HepG2 (cell line): ENCODE results near the gene CSNK2B. TPM values are rescaled to one million over a fixed set of nuclear protein-coding genes. Genes with fewer than 3 reads are reported as not detected.

Source experiments
- CENPT ChIP-seq: sonication (generic); formaldehyde crosslinking; IDR thresholded peaks from 2 replicates; pipeline ENCODE4 v1.8.0; 2022; ENCODE audit warnings: low read depth, mild to moderate bottlenecking, moderate library complexity, missing genetic modification reagents
- CREB1 ChIP-seq, 2 experiments: fragments of 450-650 bp in 1 of 2; IDR thresholded peaks; 2 replicates each; pipeline ENCODE4 v1.6.1; 2016 to 2017; ENCODE audit warnings: control low read depth in 1 of 2, mild to moderate bottlenecking in 1 of 2, missing compliant biosample characterization in 1 of 2, missing genetic modification characterization in 1 of 2
- PHF8 ChIP-seq: sonication (generic); formaldehyde crosslinking; IDR thresholded peaks from 2 replicates; pipeline ENCODE4 v1.5.0; 2020; ENCODE audit warnings: missing genetic modification reagents
- POLR2G ChIP-seq: fragments of 200-400 bp; formaldehyde crosslinking; IDR thresholded peaks from 2 replicates; pipeline ENCODE4 v1.6.1; 2018; ENCODE audit warnings: mild to moderate bottlenecking, low read depth, low read length, moderate library complexity
- TFAP4 ChIP-seq: sonication (generic); IDR thresholded peaks from 2 replicates; pipeline ENCODE4 v1.6.1; 2016; ENCODE audit warnings: low read depth, borderline replicate concordance
- ZBTB25 ChIP-seq: IDR thresholded peaks from 2 replicates; pipeline ENCODE4 v1.6.1; 2018; ENCODE audit warnings: missing genetic modification reagents
- ZBTB26 ChIP-seq: IDR thresholded peaks from 2 replicates; pipeline ENCODE4 v1.6.1; 2016; ENCODE audit warnings: missing compliant biosample characterization, missing genetic modification reagents, borderline replicate concordance
- ZBTB42 ChIP-seq: sonication (generic); formaldehyde crosslinking; IDR thresholded peaks from 2 replicates; pipeline ENCODE4 v1.5.0; 2020; ENCODE audit warnings: mild to moderate bottlenecking, missing genetic modification reagents
- ZNF577 ChIP-seq: sonication (generic); formaldehyde crosslinking; IDR thresholded peaks from 2 replicates; pipeline ENCODE4 v1.4.0; 2020; ENCODE audit warnings: mild to moderate bottlenecking, low read depth, missing genetic modification reagents, borderline replicate concordance
- ZSCAN21 ChIP-seq: sonication (generic); formaldehyde crosslinking; IDR thresholded peaks from 2 replicates; pipeline ENCODE4 v1.8.0; 2022; ENCODE audit warnings: mild to moderate bottlenecking, missing genetic modification reagents, moderate library complexity, borderline replicate concordance
- polyA plus RNA-seq, 8 experiments: library from polyadenylated mRNA; depleted of rRNA in 3 of 8; stranded (reverse) in 7 of 8; unstranded in 1 of 8; fragments of >200 nt; fragmentation: Illumina TruSeq in 4 of 8; extraction: Trizol in 4 of 8; gene quantifications; 2 replicates each; pipeline versions ENCODE4 v1.2.1 to v1.2.3, GENCODE V29; 2011 to 2016; ENCODE audit warnings: low read depth in 4 of 8, missing spikeins in 1 of 8, mixed read lengths in 1 of 8; ENCODE audit not compliant: insufficient read depth in 1 of 8
- total RNA-seq, 5 experiments: library from RNA; depleted of rRNA; stranded (reverse); fragments of >200 nt; fragmentation: Illumina TruSeq; extraction: Trizol; gene quantifications; 2 replicates each; pipeline ENCODE4 v1.2.3, GENCODE V29; 2016; ENCODE audit warnings: low read depth in 1 of 5
- TF ChIP-seq, protein P1 (sequence below): sonication (generic); formaldehyde crosslinking; IDR thresholded peaks from 2 replicates; pipeline ENCODE4 v1.9.0; 2021; ENCODE audit warnings: missing genetic modification reagents, mild to moderate bottlenecking, borderline replicate concordance

CSNK2B gene
- total and polyA plus RNA-seq, 2 of the 13 experiments (the other 11 are each of a cell fraction or from before 2014, with no cell fraction given), result 111 to 296 TPM

DNA sequence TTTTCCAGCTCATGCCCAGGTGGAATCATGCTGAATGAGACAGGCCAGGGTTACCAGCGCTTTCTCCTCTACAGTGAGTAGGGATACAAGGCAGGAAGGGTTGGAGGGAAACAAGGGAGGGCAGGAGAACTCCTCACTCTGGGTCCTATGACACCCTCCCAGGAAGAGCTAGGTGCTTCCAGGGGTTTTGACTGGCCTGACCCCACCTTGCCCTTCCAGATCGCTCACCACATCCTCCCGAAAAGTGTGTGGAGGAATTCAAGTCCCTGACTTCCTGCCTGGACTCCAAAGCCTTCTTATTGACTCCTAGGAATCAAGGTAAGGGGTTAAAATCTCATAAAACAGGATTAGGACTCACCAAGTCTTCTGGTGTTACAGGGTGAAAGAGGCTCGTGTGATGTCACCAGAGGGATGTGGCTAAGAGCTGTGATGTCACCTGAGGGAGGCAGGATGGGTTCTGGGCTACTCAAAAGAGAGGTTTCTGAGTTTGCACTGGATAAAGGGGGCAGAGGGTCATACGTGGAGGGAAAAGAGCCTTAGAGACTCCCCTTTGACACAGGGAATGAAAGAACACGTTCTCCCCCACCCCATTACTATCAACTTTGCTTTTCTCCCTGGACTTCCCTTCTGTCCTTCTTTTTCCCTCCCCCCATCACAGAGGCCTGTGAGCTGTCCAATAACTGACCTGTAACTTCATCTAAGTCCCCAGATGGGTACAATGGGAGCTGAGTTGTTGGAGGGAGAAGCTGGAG, 8.3 kb upstream of the CSNK2B start (continued):
- TF ChIP-seq PHF8 (CRISPR knock-in tag) (no peak), ZBTB26 (CRISPR knock-in tag) (no peak), POLR2G (peak; percentile 63; the same call in 1 of the 2 replicates), ZBTB42 (CRISPR knock-in tag) (peak; percentile 18; the same call in 1 of the 2 replicates), ZSCAN21 (CRISPR knock-in tag) (0 out of 2 replicates have a peak, but pooled peaks have one; percentile 50), ZNF577 (CRISPR knock-in tag) (no peak), TFAP4 (no peak), CREB1 (IDR thresholded peaks at IDR 0.05) (peak; percentile 85), CREB1 (CRISPR knock-in tag; IDR thresholded peaks at IDR 0.05) (no peak), ZBTB25 (CRISPR knock-in tag) (no peak), CENPT (CRISPR knock-in tag) (0 out of 2 replicates have a peak, but pooled peaks have one; percentile 54)
- TF ChIP-seq, protein P1, sequence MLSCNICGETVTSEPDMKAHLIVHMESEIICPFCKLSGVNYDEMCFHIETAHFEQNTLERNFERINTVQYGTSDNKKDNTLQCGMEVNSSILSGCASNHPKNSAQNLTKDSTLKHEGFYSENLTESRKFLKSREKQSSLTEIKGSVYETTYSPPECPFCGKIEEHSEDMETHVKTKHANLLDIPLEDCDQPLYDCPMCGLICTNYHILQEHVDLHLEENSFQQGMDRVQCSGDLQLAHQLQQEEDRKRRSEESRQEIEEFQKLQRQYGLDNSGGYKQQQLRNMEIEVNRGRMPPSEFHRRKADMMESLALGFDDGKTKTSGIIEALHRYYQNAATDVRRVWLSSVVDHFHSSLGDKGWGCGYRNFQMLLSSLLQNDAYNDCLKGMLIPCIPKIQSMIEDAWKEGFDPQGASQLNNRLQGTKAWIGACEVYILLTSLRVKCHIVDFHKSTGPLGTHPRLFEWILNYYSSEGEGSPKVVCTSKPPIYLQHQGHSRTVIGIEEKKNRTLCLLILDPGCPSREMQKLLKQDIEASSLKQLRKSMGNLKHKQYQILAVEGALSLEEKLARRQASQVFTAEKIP (CRISPR knock-in tag), result no peak
